D721Med (cell line): ENCODE data around the gene ANXA8.

Source experiments
- DNase-seq: peaks from one replicate; pipeline ENCODE4 v3.0.0; 2011; ENCODE audit warnings: low spot score; ENCODE audit not compliant: insufficient read length
- FAIRE-seq: peaks from 2 replicates; lab custom pipeline; 2011; peaks lifted over from hg19 to GRCh38; lab: Jason Lieb, UNC
- CTCF ChIP-seq: IDR thresholded peaks from 2 replicates; pipeline ENCODE4 v1.5.1; 2012; ENCODE audit warnings: mild to moderate bottlenecking, control low read depth; ENCODE audit not compliant: insufficient read depth; ENCODE audit errors: missing control alignments

ANXA8 gene

DNA sequence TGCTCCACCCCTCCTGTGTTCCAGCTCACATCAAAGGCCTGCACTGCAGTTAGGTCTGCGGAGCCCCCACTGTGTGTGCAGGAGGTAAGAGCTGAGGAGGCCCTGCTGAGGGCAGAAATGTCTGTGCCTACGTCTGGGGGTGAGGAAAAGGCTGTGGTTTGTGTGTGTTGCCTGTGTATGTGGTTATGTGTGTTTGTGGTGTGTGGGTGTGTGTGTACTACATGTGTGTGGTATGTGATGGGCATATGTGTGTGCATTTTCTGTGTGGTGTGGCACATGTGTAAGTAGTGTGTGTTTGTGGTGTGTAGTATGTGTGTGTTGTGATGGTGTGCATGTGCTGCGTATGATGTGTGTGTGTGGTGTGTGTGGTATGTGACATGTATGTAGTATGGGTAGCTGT, 36.2 kb downstream of the ANXA8 start:
- TF ChIP-seq CTCF: no peak
- DNase-seq (no peak), FAIRE-seq (no peak)

GRCh38 chr10:47447209-47447608, 36.7 kb downstream of the ANXA8 start:
- TF ChIP-seq CTCF: no peak
- no peak for FAIRE-seq
- DNase-seq: no peak

GRCh38 chr10:47445720-47446119, 38.2 kb downstream of the ANXA8 start:
- TF ChIP-seq CTCF: no peak
- FAIRE-seq: no peak

GRCh38 chr10:47444047-47444446, 39.9 kb downstream of the ANXA8 start:
- DNase-seq (no peak), FAIRE-seq (no peak)
- no peak for TF ChIP-seq CTCF

More at GRCh38 chr10:47445720-47446119, 38.2 kb downstream of the ANXA8 start:
- DNase-seq: no peak

DNA sequence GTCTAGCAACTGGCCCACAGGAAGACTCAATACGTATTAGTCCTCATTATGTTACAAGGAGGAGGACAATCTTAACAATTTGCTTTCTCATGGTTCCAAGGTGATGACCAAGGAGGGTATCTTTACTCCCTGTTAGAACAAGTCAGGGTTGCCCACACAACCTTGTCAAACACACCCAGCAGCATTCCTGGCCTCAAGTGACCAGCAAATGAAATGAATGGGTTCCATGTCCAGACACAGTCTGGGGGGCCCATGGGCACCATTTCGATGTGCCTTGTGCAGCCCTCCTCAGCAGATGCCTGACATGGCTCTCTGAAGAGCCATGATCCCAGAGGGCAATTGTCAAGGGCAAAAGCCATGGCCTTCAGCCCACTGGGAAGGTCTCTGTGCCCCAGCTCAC, 40.8 kb downstream of the ANXA8 start:
- DNase-seq (no peak), FAIRE-seq (no peak)
- no peak for TF ChIP-seq CTCF

GRCh38 chr10:47442351-47442750, 41.6 kb downstream of the ANXA8 start:
- FAIRE-seq (no peak), DNase-seq (no peak)
- no peak for TF ChIP-seq CTCF

DNA sequence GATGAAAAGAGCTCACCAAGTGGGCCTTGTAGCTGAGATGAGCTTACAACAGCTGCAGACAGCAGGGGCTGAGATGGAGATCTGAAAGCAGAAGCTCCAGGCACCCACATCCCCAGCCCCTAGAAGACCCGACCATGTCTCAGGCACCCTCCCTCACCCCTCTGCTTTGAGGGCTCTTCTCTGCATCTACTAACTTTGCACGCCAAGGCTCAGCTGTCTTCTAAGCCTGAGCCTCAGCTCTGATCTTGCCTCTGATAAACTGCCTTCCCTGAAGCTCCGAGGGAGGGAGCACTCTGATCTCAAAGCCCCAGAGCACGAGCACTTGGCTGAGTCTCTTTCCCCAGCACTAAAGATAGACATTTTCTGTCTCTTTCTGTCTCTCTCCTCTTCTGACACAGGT, 42.0 kb downstream of the ANXA8 start:
- DNase-seq (no peak), FAIRE-seq (no peak)
- no peak for TF ChIP-seq CTCF
